BJ (cell line): ENCODE measurements around the gene FAM20B. TPM values are rescaled to one million over a fixed set of nuclear protein-coding genes. Genes with fewer than 3 reads are reported as not detected.

Experiments used
- CTCF ChIA-PET: fragments of 350-600 bp; formaldehyde crosslinking; extraction: SDS; loops from one replicate; lab custom pipeline; 2021; ENCODE audit warnings: antibody characterized with exemption, inconsistent platforms; lab: Yijun Ruan, JAX
- POLR2A ChIA-PET: fragments of 300-600 bp; sonication (Branson Sonifier 250); formaldehyde crosslinking; extraction: SDS; loops from one replicate; lab custom pipeline; 2021; ENCODE audit warnings: antibody characterized with exemption; lab: Charles Lee
- DNase-seq: peaks from one replicate; pipeline ENCODE4 v3.0.0-alpha.2; 2011; ENCODE audit warnings: low read depth
- H3K27me3 ChIP-seq: 2 replicates; pipeline ENCODE4 v1.6.0; 2011; ENCODE audit warnings: low read length; ENCODE audit not compliant: control insufficient read depth, insufficient read depth
- H3K36me3 ChIP-seq: 2 replicates; pipeline ENCODE4 v1.5.1; 2011; ENCODE audit warnings: low read length; ENCODE audit not compliant: control insufficient read depth, insufficient read depth
- H3K4me3 ChIP-seq: 2 replicates; pipeline ENCODE4 v1.5.1; 2011; ENCODE audit warnings: low read depth, mild to moderate bottlenecking, control low read depth, low read length
- CTCF ChIP-seq: IDR thresholded peaks from 2 replicates; pipeline ENCODE4 v1.5.1; 2011; ENCODE audit warnings: low read depth, mild to moderate bottlenecking, control low read depth, inconsistent platforms, low read length, moderate library complexity; ENCODE audit not compliant: insufficient read depth
- polyA plus RNA-seq: library from polyadenylated mRNA; depleted of rRNA; stranded (reverse); fragments of >200 nt; gene quantifications from 2 replicates; pipeline ENCODE4 v1.2.3, GENCODE V29; 2011

FAM20B gene
- polyA plus RNA-seq, 1 experiment = 36.2 TPM

GRCh38 chr1:179091691-179092165 lies 66.0 kb downstream of the FAM20B start:
- no peak for DNase-seq
- CTCF ChIA-PET = interaction anchor here (0.8 to 1.6 kb wide), 4 partner anchors 14 to 279 kb away, joined by 3 to 7 read pairs (median 5); no protein-coding TSS in a partner anchor
- H3K36me3 ChIP-seq = peaks cover 21% of the 10 kb centered on the region
- POLR2A ChIA-PET = no interaction called here
- H3K27me3 ChIP-seq = no peaks in the 10 kb centered on the region
- TF ChIP-seq CTCF = no peak
- H3K4me3 ChIP-seq = no peak overlapping the region

GRCh38 chr1:179092896-179093461 lies 67.3 kb downstream of the FAM20B start:
- H3K4me3 ChIP-seq = no peak overlapping the region
- ChIA-PET CTCF (interaction anchor here (0.9 to 1.6 kb wide), 5 partner anchors 10 to 277 kb away, joined by 3 to 4 read pairs (median 4); no protein-coding TSS in a partner anchor), POLR2A (interaction anchor here (0.6 kb wide), 1 partner anchor 923 kb away, joined by 5 read pairs; no protein-coding TSS in a partner anchor)
- H3K36me3 ChIP-seq = peaks cover 26% of the 10 kb centered on the region
- DNase-seq = no peak
- H3K27me3 ChIP-seq = no peaks in the 10 kb centered on the region
- no peak for TF ChIP-seq CTCF

- no peak for TF ChIP-seq CTCF
- ChIA-PET CTCF (interaction anchor here (1.6 kb wide), 1 partner anchor 15 kb away, joined by 3 read pairs; no protein-coding TSS in a partner anchor), POLR2A (no interaction called here)
- H3K36me3 ChIP-seq = peaks cover 24% of the 10 kb centered on the region
- DNase-seq = no peak
- H3K27me3 ChIP-seq = no peaks in the 10 kb centered on the region
- no peak overlapping the region for H3K4me3 ChIP-seq
Measured at GRCh38 chr1:179094818-179095217, 69.1 kb downstream of the FAM20B start.

- peaks cover 23% of the 10 kb centered on the region for H3K36me3 ChIP-seq
- POLR2A ChIA-PET = interaction anchor here (0.6 kb wide), 1 partner anchor 104 kb away, joined by 4 read pairs; no protein-coding TSS in a partner anchor
Measured at GRCh38 chr1:179095377-179095776, 69.7 kb downstream of the FAM20B start.

More at GRCh38 chr1:179095377-179095776, 69.7 kb downstream of the FAM20B start:
- CTCF ChIA-PET = interaction anchor here (0.9 to 2.3 kb wide), 3 partner anchors 9 to 16 kb away, joined by 3 to 9 read pairs (median 3); no protein-coding TSS in a partner anchor
- Histone ChIP-seq H3K4me3 (no peak overlapping the region), H3K27me3 (no peaks in the 10 kb centered on the region)
- no peak for DNase-seq
- TF ChIP-seq CTCF = no peak
